ENCODE results near the gene BARX1.

BARX1 gene

GRCh38 chr9:93955111-93955980 is at the start of gene BARX1:
Gene BARX1, minus strand, starts transcription at chr9:93955355. Its CDS starts 209 bp downstream, at chr9:93955146.
- in situ Hi-C loops (cut with MboI; ENCODE audit: low sequenced_read_pairs), result loop anchor here (25.0 kb wide), 2 partner anchors 268 to 793 kb away; no protein-coding TSS in a partner anchor

- in situ Hi-C loops (cut with MboI; ENCODE audit: low sequenced_read_pairs), result no loop called here
Measured at GRCh38 chr9:94002316-94003140, 47.4 kb upstream of the BARX1 start.

GRCh38 chr9:93996863-93997262 is 41.7 kb upstream of the BARX1 start:
- in situ Hi-C loops (cut with MboI; ENCODE audit: low sequenced_read_pairs), result no loop called here

GRCh38 chr9:93996367-93996766 is 41.2 kb upstream of the BARX1 start:
- in situ Hi-C loops (cut with MboI; ENCODE audit: low sequenced_read_pairs), result no loop called here

DNA sequence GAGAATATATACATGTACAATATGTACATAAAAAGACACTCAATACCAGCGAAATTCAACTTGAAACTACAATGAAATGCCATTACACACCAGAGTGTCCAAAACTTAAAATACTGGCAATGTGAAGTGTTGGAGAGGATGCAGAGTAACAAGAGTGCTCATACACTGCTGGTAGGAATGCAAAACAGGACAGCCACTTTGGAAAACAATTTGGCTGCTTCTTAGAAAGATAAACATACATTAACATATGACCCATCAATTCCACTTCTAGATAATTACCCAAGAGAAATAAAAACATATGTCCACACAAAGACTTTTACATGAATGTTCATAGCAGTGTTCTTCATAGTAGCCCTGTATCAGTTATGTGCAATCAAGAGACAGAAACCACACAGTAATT is 39.4 kb upstream of the BARX1 start:
- in situ Hi-C loops (cut with MboI; ENCODE audit: low sequenced_read_pairs), result no loop called here

DNA sequence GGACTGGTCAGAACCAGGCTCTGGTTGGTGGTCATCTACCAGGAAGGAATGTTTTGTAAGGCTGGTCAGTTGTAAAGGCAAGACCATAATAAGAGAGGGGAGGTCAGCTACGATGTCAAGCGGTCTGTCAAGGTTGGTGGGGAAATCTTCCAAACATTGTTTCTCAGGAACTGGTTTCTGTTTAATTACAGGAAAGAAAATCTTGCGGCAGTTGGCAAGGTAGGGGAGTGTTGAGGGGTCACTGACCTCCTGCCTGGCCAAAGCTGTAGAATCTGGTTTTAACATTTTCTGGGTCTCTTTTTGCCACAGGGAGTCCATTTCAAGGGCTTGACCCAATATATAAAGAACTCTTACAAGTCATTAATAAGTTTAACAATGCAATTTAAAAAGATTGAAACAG is 39.0 kb upstream of the BARX1 start:
- in situ Hi-C loops (cut with MboI; ENCODE audit: low sequenced_read_pairs), result no loop called here

- in situ Hi-C loops (cut with MboI; ENCODE audit: low sequenced_read_pairs), result no loop called here
Measured at GRCh38 chr9:93992830-93993229, 37.7 kb upstream of the BARX1 start.

DNA sequence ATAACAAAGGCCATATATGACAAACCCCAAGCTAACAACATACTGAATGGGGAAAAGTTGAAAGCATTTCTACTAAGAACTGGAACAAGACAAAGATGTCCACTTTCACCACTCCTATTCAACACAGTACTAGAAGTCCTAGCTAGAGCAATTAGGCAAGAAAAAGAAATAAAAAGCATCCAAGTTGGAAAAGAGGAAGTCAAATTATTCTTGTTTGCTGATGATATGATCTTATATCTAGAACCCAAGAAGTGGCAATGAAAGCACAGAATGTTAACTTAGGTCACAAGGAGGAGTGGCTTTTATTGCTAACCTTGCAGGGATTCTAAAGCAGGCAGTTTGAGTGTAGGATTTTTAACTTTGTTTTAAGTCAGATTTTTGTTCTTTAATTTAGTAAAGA is 35.3 kb upstream of the BARX1 start:
- in situ Hi-C loops (cut with MboI; ENCODE audit: low sequenced_read_pairs), result no loop called here

GRCh38 chr9:93988056-93988455 is 32.9 kb upstream of the BARX1 start:
- in situ Hi-C loops (cut with MboI; ENCODE audit: low sequenced_read_pairs), result no loop called here

DNA sequence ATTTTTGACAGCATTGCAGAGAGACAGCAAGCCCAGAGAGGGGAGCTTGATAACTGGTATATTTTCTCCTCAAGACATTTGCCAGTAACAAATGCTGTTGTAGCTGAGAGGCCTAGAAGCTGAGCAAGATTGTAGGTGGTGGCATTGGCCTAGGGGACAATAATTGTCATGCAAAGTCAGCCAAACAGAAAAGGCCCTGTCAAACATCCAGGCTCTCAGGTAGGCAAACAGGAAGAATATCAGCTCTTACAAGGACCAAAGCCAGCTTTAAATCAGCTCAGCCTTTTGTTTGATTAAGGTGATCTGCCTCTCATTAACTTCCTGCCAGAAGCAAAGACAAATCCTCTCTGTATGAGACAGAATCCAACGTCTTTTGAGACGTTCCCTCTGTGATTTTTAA is 29.7 kb upstream of the BARX1 start:
- in situ Hi-C loops (cut with MboI; ENCODE audit: low sequenced_read_pairs), result no loop called here

- in situ Hi-C loops (cut with MboI; ENCODE audit: low sequenced_read_pairs), result no loop called here
Measured at GRCh38 chr9:93983875-93984274, 28.7 kb upstream of the BARX1 start.

DNA sequence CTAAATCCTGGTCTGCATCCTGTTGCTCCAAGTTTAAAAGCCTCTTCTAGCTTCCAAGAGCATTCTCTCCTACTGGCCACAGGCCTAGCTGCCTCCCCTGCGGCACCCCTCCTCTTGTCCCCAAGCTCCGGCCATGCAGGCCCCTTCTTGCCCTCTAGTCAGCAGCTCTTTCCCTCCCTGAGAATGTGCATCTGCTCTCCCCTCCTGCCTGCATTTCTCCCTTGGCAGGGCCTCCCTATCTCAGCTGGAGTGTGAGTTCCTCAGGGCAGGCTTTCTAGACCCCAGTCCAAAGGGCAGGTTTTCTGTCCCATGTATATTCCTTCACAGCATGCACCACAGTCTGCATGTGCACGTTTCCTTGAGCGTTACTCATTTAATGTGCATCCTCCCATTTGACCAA is 24.6 kb upstream of the BARX1 start:
- in situ Hi-C loops (cut with MboI; ENCODE audit: low sequenced_read_pairs), result no loop called here

DNA sequence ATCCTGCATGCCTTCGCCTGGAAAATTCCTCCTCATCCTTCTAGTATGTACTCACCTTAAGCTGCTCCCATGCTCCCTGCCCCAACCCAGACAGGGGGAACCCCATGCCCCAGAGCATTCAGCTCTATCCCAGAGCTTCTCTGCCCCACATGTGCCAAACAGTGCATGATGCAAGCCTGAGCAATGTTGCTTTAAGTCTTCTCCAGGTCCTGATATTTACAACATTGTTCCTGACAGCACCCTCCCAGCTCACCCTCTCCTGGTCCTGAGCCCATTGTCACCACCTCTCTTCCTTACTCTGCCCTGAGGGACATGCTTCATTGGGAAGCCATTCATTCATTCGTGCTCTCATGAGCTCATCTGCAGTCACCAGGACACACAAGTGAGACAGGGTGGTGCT is 23.4 kb upstream of the BARX1 start:
- in situ Hi-C loops (cut with MboI; ENCODE audit: low sequenced_read_pairs), result no loop called here

DNA sequence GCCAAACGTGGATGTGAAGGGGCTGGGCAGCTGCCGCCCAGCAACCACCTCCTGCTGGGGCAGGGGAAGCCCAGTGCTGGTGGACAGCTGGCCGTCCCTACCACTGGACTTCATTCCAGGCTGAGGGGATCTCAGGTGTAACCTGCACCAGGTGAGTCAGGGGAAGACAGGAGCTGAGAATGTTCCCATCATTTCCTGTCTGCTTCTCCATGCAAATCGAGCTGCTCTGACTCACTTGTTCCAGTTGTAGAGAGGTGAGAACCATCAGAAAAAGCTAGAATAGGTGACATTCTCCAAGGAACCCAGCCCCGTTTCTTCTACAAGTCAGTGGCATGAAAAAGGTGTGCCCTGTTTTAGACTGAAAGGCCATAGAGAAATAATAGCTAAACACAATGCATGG is 21.8 kb upstream of the BARX1 start:
- in situ Hi-C loops (cut with MboI; ENCODE audit: low sequenced_read_pairs), result no loop called here

DNA sequence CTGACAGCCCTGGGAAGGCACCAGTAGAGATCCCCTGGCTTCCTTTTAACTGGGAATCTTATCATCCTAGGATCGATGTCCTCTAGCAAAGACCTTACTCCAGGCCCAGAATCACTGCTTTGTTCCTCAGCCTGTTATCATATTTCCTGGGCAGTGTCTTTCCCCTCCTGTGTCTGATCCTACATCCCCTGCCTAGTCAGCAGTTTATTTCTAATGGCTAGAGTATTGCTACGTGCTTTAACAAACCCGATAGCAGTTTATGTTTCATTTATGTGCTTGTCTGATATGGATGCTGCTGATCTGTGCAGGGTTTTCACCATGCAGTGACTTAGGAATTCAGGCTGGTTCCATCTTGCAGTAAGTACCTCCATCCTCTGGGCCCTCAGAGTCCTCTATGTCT is 20.9 kb upstream of the BARX1 start:
- in situ Hi-C loops (cut with MboI; ENCODE audit: low sequenced_read_pairs), result no loop called here

GRCh38 chr9:93975262-93975661 is 20.1 kb upstream of the BARX1 start:
- in situ Hi-C loops (cut with MboI; ENCODE audit: low sequenced_read_pairs), result no loop called here

- in situ Hi-C loops (cut with MboI; ENCODE audit: low sequenced_read_pairs), result loop anchor here (25.0 kb wide), 2 partner anchors 287 to 812 kb away; no protein-coding TSS in a partner anchor
Measured at GRCh38 chr9:93974151-93974550, 19.0 kb upstream of the BARX1 start.

DNA sequence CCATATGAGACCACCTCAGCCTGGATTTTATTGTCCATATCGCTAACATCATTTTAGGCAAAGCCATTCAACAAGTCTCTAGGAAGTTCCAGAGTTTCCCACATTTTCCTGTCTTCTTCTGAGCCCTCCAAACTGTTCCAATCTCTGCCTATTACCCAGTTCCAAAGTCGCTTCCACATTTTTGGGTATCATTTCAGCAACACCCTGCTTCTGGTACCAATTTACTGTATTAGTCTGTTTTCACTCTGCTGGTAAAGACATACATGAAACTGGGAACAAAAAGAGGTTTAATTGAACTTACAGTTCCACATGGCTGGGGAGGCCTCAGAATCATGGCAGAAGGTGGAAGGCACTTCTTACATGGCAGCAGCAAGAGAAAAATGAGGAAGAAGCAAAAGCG is 17.5 kb upstream of the BARX1 start:
- in situ Hi-C loops (cut with MboI; ENCODE audit: low sequenced_read_pairs), result loop anchor here (25.0 kb wide), 2 partner anchors 285 to 810 kb away; no protein-coding TSS in a partner anchor

- in situ Hi-C loops (cut with MboI; ENCODE audit: low sequenced_read_pairs), result loop anchor here (25.0 kb wide), 2 partner anchors 282 to 807 kb away; no protein-coding TSS in a partner anchor
Measured at GRCh38 chr9:93969328-93969661, 14.1 kb upstream of the BARX1 start.

GRCh38 chr9:93968451-93969327 is 13.5 kb upstream of the BARX1 start:
- in situ Hi-C loops (cut with MboI; ENCODE audit: low sequenced_read_pairs), result loop anchor here (25.0 kb wide), 2 partner anchors 281 to 806 kb away; no protein-coding TSS in a partner anchor

All from HL-60/S4 treated with retinoic acid at 250 ng/mL for 4 days and 3 days (cell line).